IPS-18a (cell line): ENCODE data around the gene TSPEAR.

Experiments used
- H3K27ac ChIP-seq: one replicate; pipeline ENCODE4 v1.5.1; 2013; ENCODE audit warnings: low read length
- H3K27me3 ChIP-seq: one replicate; pipeline ENCODE4 v1.6.1; 2013; ENCODE audit warnings: mild to moderate bottlenecking, low read length; ENCODE audit not compliant: control insufficient read depth, insufficient read depth
- H3K36me3 ChIP-seq: one replicate; pipeline ENCODE4 v1.6.1; 2013; ENCODE audit warnings: low read depth, low read length; ENCODE audit not compliant: control insufficient read depth
- H3K4me1 ChIP-seq: one replicate; pipeline ENCODE4 v1.6.1; 2013; ENCODE audit warnings: low read depth, low read length; ENCODE audit not compliant: control insufficient read depth
- H3K4me3 ChIP-seq: one replicate; pipeline ENCODE4 v1.5.1; 2013; ENCODE audit warnings: low read length
- H3K9ac ChIP-seq: one replicate; pipeline ENCODE4 v1.6.1; 2013; ENCODE audit warnings: mild to moderate bottlenecking, low read length, moderate library complexity
- H3K9me3 ChIP-seq: one replicate; pipeline ENCODE4 v1.6.1; 2013; ENCODE audit warnings: low read depth, low read length; ENCODE audit not compliant: control insufficient read depth

TSPEAR gene

DNA sequence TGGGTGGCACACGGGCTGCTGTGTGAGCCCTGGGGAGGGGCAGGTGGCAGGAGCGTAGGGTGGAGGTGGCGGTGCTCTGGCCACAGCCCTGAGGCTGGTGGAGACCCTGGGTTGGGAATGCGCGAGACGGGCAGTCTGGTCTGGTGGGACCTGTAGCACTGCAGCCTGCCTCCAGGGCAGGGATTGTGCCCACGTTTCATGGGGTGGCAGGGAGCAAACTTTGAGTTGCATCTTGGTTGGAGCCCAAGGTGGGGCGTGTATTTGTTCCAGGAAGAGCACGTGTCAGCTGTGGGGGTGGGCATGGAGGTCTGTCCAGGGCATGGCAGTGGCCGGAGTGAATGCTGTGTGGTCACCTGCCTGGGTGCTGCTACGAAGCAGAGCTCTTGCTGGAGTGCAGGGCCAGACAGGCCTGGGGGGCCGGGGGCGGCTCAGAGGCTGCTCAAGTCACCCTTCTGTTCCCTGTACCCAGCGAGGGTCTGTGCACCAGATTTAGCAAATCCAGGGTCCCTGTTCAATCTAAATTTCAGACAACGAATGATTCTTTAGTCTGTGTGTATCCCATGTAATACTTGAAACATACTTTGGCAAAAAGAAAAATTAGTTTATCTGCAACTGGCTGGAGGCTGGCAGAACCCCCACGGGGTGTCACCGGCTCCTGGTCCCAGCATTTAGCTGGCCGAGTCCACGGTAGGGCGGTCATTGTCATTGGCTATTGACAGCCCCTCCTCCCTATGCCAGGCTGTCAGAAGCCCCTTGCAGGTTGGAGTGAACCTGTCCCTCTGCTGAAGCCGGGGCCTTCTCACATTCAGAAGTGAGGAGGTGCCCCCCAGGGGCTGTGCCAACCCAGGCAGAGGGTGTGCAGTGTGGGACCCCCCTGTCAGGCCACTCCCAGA is 198.6 kb downstream of the TSPEAR start:
- H3K36me3 ChIP-seq = peaks cover 4% of the 10 kb centered on the region
- H3K9me3 ChIP-seq = no peaks in the 10 kb centered on the region
- H3K4me3 ChIP-seq = no peak overlapping the region
- H3K4me1 ChIP-seq = no peaks in the 10 kb centered on the region
- H3K27ac ChIP-seq = no peak overlapping the region
- no peaks in the 10 kb centered on the region for H3K27me3 ChIP-seq
- no peak overlapping the region for H3K9ac ChIP-seq

DNA sequence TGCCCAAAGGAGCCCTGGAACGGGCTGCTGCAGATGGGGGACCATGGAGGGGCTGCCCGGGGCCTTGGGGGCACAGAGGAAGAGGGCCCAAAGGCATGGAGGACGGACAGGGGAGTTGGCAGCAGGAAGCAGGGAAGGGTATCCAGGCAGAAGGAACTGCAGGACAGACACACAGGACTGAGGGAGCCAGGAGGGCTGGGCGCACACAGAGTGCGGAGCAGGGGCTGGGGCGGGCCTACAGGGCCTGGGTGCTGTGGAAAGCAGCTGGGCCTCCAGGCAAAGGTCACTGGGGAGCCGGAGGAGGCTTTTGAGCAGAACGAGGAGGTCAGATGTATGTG is 199.5 kb downstream of the TSPEAR start:
- Histone ChIP-seq H3K9me3 (no peaks in the 10 kb centered on the region), H3K4me1 (no peaks in the 10 kb centered on the region), H3K36me3 (peaks cover 4% of the 10 kb centered on the region), H3K9ac (no peak overlapping the region), H3K27ac (no peak overlapping the region), H3K27me3 (no peaks in the 10 kb centered on the region), H3K4me3 (no peak overlapping the region)

DNA sequence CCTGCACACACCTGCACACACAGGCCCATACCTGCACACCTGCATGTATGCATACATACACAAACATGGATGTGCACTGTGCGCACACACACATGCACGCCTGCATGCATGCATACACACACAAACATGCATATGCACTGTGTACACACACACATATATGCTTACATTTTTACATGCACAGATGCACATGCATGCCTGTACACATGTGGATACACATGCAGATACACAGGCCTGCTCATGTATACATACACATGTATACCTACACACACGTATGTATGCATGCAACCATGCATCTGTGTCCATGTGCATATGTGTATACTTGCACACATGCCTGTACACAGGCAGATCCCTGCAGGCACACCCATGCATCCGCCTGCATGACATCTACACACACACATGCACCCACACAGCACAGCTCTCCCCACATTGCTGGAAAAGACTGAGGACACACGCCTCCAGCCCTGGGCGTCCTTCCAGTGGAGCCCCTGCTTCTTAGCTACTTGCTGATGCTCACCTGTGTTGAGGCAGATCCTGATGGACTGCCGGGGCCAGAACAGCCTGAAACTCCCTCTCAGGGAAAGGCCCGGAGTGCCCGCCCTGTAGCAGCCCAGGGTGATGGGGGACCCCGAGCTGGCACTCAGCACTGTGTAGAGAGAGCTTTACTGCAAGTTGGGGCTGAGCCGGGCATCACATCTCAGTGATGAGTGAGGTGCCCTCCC is 200.0 kb downstream of the TSPEAR start:
- Histone ChIP-seq H3K27ac (no peak overlapping the region), H3K4me3 (no peak overlapping the region), H3K9me3 (no peaks in the 10 kb centered on the region), H3K27me3 (no peaks in the 10 kb centered on the region), H3K4me1 (no peaks in the 10 kb centered on the region), H3K9ac (no peak overlapping the region), H3K36me3 (peaks cover 4% of the 10 kb centered on the region)

DNA sequence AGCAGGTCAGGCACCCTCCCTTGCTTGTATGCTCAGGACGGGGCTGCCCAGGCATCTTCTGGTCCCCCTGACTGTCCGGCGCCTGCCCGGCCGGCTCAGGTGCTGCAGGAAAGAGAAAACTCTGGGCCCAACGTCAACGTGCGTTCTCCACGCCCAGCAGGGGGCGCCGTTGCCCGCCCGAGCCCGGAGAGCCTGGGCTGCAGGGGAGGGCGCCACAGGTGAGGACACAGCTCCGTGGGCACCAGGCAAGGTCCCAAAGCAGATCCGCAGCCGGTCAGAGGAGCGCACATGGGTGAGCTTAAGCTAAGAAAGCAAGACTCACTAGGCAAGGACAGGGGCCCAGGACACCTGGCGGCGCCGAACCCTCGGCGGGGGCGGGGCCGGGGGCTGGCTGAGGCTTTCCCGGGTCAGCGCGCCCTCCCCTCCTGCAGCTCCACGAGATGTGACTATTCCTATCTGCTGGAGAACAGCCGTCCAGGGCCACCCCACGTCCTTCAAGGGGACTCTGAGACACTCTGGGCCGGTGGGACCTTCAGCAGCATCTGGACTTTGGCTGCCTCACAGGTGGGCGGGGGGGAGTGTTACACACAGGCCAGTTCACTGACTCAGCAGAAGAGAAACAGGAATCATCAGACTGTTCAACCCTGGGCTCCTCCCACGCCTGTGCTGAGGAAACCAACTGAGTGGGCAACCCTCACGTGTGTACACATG is 200.7 kb downstream of the TSPEAR start:
- no peak overlapping the region for H3K9ac ChIP-seq
- peaks cover 4% of the 10 kb centered on the region for H3K36me3 ChIP-seq
- H3K4me1 ChIP-seq = no peaks in the 10 kb centered on the region
- no peaks in the 10 kb centered on the region for H3K27me3 ChIP-seq
- H3K4me3 ChIP-seq = peak overlapping the region; percentile 33
- H3K9me3 ChIP-seq = no peaks in the 10 kb centered on the region
- H3K27ac ChIP-seq = no peak overlapping the region

DNA sequence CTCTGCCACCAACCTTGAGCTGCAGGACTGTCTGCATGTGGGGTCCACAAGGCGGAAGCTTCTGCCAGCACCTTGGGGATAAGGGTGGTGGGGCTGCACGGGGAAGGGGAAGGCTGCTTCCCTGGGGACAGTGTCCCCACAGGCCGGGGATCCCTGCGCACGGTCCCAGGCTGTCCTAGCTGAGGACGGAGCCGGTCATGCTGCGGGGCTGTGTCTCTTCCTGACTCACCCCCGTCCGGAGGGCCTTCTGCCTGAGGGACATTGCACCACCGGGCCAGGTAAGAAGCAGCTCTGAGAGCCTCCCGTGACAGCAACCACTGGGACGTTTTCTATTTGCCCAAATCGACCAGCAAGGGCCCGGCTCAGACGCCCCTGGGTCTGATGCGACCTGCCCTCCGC is 201.3 kb downstream of the TSPEAR start:
- H3K27me3 ChIP-seq = no peaks in the 10 kb centered on the region
- H3K4me1 ChIP-seq = no peaks in the 10 kb centered on the region
- H3K4me3 ChIP-seq = no peak overlapping the region
- no peaks in the 10 kb centered on the region for H3K9me3 ChIP-seq
- H3K9ac ChIP-seq = no peak overlapping the region
- peaks cover 4% of the 10 kb centered on the region for H3K36me3 ChIP-seq
- H3K27ac ChIP-seq = no peak overlapping the region

DNA sequence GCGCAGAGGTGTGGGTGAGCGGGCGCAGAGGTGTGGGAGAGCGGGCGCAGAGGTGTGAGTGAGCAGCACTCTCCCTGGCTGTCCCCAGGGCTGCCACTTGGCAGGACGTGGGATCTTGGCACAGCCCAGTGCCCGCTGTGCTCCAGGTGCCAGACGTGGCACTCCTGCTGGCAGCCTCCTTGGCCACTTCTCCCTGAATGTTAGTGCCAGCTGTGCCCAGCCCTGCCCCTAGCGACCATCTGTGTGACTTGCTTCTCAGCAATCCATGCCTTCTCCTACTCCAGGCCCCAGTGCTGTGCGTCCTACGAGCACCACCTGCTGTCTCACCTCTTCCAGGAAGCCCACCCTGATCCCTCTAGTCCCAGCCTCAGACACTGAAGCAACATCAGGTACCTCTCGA is 201.8 kb downstream of the TSPEAR start:
- no peaks in the 10 kb centered on the region for H3K9me3 ChIP-seq
- H3K36me3 ChIP-seq = peaks cover 4% of the 10 kb centered on the region
- no peak overlapping the region for H3K9ac ChIP-seq
- H3K4me1 ChIP-seq = no peaks in the 10 kb centered on the region
- no peak overlapping the region for H3K4me3 ChIP-seq
- no peak overlapping the region for H3K27ac ChIP-seq
- H3K27me3 ChIP-seq = no peaks in the 10 kb centered on the region

DNA sequence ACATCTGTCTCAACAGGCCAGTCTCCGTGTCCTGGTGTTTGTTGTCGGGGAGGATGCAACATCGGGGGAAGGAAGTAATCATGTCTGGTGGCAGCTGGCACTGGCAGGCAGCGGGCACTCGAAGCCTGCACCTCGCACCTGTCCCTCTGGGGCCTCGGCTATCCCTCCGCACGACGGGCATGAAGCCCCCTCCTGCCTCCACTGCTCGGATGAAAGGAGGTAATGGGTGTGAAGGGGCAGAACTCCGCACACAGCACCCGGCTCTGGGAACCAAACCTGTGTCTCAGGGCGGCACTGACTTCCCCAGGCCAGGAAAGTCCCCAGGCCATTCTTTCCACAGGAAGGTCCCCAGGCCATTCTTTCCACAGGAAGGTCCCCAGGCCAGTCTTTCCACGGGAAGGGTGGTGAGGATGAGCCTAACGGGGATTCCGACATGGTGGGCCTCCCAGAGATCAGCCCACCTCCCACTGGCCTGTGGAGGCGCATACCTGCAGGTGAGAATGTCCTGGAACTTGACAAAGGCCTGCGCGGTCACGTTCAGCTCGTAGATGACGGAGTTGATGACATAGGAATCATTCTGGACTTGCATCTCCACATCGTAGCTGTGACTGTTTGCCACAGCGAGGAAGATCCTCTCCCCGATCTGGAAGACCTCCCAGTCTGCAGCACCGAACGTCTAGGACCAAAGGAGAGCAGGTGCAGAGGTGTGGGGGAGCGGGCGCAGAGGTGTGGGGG is 202.5 kb downstream of the TSPEAR start:
- Histone ChIP-seq H3K4me1 (no peaks in the 10 kb centered on the region), H3K4me3 (no peak overlapping the region), H3K27me3 (no peaks in the 10 kb centered on the region), H3K9me3 (no peaks in the 10 kb centered on the region), H3K36me3 (peaks cover 4% of the 10 kb centered on the region), H3K9ac (no peak overlapping the region), H3K27ac (no peak overlapping the region)

DNA sequence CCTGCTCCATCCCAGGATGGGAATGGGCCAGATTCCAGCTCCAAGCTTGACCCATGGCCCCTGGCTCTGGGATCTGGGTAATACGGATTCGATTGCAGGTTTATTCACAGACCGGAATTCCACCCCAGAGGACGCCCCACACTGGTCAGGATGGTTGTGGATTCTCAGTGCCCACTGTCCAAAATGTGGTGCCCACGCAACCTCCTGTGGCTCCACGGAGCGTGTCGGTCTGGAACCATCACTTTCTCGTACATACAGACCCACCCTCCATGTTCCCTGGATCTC is 203.0 kb downstream of the TSPEAR start:
- H3K4me1 ChIP-seq = no peaks in the 10 kb centered on the region
- H3K9me3 ChIP-seq = no peaks in the 10 kb centered on the region
- H3K27ac ChIP-seq = no peak overlapping the region
- H3K27me3 ChIP-seq = no peaks in the 10 kb centered on the region
- no peak overlapping the region for H3K9ac ChIP-seq
- H3K36me3 ChIP-seq = peaks cover 4% of the 10 kb centered on the region
- no peak overlapping the region for H3K4me3 ChIP-seq

DNA sequence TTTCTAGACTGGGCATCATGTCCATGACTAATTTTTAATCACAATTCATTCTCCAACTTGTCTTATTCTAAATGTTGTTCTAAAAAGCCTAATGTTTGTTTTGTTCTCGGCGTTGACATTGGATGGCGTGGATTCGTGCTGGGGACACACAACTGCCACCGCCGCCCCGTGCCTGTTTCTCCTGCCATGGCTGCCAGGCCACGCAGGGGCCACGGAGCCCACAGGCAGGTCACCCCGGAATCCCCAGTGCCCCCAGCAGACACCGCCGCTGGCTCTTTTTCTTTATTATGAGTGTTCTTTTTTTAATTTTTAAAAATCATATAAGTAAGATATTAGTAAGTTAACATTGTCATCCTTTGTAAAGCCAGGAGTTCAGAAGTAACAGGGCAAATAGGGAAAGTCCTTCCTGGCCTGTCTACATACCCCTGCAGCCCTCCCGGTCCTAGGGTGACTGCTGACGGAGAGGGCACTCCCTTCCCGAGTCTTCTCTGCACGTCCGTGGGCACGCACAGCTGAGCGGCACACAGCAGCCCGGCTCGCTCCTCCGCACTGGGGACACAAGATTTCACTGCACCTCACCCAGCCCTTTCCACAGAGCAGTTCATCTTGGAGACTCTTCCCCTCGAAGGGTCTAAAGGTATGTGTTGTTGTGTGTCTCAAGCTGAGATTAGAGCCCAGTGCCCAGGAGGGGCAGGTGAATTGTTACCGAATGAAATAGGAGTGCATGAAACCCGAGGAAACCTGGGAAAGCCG is 203.5 kb downstream of the TSPEAR start:
- no peaks in the 10 kb centered on the region for H3K9me3 ChIP-seq
- no peaks in the 10 kb centered on the region for H3K4me1 ChIP-seq
- no peaks in the 10 kb centered on the region for H3K27me3 ChIP-seq
- peaks cover 4% of the 10 kb centered on the region for H3K36me3 ChIP-seq
- no peak overlapping the region for H3K4me3 ChIP-seq
- H3K27ac ChIP-seq = no peak overlapping the region
- H3K9ac ChIP-seq = no peak overlapping the region

DNA sequence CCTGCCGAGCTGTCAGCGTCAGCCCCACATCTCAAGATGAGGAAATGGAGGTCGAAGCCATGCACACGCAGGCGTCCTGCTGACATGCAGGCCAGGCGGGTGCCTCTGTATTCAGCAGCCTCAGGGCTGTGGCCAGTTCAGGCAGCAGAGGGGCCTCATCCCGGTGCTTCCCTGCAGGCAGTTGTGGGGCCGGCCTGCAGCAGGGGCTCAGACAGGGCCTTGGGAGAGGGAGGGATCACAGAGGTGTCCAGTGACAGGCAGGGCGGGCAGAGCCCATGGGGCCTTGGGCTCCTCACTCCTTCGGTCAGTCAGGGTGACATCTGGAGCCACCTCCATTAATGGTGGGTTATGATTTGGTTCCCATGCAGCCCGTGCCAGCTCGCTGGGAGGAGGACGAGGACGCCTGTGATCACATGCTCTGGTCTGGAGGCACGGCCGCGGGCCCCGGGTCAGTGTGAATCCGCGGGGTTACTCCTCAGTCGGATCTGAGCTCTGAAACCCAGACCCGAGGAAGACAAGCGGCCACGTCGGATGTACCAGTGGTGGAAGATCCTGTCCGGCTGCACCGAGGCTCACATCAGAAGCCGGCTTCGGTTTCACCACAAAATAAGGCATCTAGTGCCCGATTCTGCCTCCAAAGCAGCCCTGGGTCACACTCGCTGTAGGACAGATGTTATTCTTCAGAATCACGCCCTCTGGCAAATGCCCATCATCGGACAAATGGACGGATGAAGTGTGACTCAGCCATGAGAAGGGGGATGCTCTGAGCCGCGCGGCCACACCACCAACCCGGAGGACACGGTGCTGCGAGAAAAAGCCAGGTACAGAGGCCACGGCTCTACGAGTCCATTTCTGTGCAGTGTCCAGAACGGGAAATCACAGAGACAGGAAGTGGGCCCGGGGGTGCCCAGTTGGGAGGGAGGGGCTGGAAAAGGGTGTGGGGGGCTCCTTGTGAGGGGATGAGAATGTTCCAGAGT is 204.8 kb downstream of the TSPEAR start:
- no peak overlapping the region for H3K9ac ChIP-seq
- H3K4me3 ChIP-seq = no peak overlapping the region
- no peaks in the 10 kb centered on the region for H3K4me1 ChIP-seq
- no peak overlapping the region for H3K27ac ChIP-seq
- H3K9me3 ChIP-seq = no peaks in the 10 kb centered on the region
- H3K36me3 ChIP-seq = peaks cover 4% of the 10 kb centered on the region
- no peaks in the 10 kb centered on the region for H3K27me3 ChIP-seq
